HEK293 (cell line): ENCODE results near the gene SLC15A4.

ENCODE experiments used
- BCL11A ChIP-seq: fragments of 450-650 bp; formaldehyde crosslinking; IDR thresholded peaks from 2 replicates; pipeline ENCODE4 v1.5.1; 2016; ENCODE audit warnings: low read depth, missing biosample characterization, missing genetic modification characterization
- ZNF274 ChIP-seq, 2 experiments: fragments of 200-500 bp in 1 of 2; fragments of 450-650 bp in 1 of 2; sonication (Bioruptor generic) in 1 of 2; formaldehyde crosslinking in 1 of 2; IDR thresholded peaks; 2 replicates each; pipeline versions ENCODE4 v1.5.1 to v1.6.1; 2014 to 2016; ENCODE audit warnings: borderline replicate concordance in 1 of 2, inconsistent platforms in 1 of 2, low read length in 1 of 2, missing biosample characterization in 1 of 2, missing genetic modification characterization in 1 of 2
- ZNF514 ChIP-seq: fragments of 450-650 bp; formaldehyde crosslinking; IDR thresholded peaks from 2 replicates; pipeline ENCODE4 v1.5.1; 2016; ENCODE audit warnings: missing biosample characterization, missing genetic modification characterization
- ZNF830 ChIP-seq: fragments of 450-650 bp; IDR thresholded peaks from 2 replicates; pipeline ENCODE4 v1.5.0; 2018; ENCODE audit warnings: missing biosample characterization, missing genetic modification characterization, low read depth, mild to moderate bottlenecking, moderate library complexity
- TF ChIP-seq, protein P1 (sequence below): fragments of 450-650 bp; formaldehyde crosslinking; IDR thresholded peaks from 2 replicates; pipeline ENCODE4 v1.5.1; 2016; ENCODE audit warnings: missing biosample characterization, missing genetic modification characterization
- TF ChIP-seq, protein P2 (sequence below): fragments of 450-650 bp; formaldehyde crosslinking; IDR thresholded peaks from 2 replicates; pipeline ENCODE4 v1.5.1; 2017; ENCODE audit warnings: missing biosample characterization, missing genetic modification characterization
- TF ChIP-seq, protein P3 (sequence below): fragments of 450-650 bp; formaldehyde crosslinking; IDR thresholded peaks from 2 replicates; pipeline ENCODE4 v1.5.1; 2016; ENCODE audit warnings: missing biosample characterization, missing genetic modification characterization
- TF ChIP-seq, protein P4 (sequence below): fragments of 450-650 bp; formaldehyde crosslinking; IDR thresholded peaks from 2 replicates; pipeline ENCODE4 v1.5.1; 2016; ENCODE audit warnings: missing biosample characterization, missing genetic modification characterization
- TF ChIP-seq, protein P5 (sequence below): fragments of 450-650 bp; formaldehyde crosslinking; IDR thresholded peaks from 2 replicates; pipeline ENCODE4 v1.5.1; 2016; ENCODE audit warnings: missing biosample characterization, missing genetic modification characterization, low read depth
- TF ChIP-seq, protein P6 (sequence below): fragments of 450-650 bp; IDR thresholded peaks from 2 replicates; pipeline ENCODE4 v1.5.1; 2018; ENCODE audit warnings: missing biosample characterization, mild to moderate bottlenecking, missing genetic modification characterization

DNA sequence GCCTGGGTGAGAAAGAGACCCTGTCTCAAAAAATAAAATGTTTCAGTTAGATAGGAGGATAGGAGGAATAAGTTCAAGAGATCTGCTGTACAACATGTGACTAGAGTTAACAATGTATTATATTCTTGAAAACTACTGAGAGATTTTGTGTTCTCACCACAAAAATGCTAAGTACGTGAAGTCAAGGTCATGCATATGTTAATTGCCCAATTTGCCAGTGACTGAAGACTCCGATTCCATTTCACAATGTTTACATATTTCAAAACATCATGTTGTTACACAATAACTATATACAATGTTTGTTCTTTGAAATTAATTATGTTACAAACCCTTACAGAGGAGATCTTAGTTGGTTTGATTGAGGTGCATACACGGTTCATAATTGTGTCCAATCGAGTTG, 52.1 kb downstream of the SLC15A4 start:
- TF ChIP-seq, protein P1, sequence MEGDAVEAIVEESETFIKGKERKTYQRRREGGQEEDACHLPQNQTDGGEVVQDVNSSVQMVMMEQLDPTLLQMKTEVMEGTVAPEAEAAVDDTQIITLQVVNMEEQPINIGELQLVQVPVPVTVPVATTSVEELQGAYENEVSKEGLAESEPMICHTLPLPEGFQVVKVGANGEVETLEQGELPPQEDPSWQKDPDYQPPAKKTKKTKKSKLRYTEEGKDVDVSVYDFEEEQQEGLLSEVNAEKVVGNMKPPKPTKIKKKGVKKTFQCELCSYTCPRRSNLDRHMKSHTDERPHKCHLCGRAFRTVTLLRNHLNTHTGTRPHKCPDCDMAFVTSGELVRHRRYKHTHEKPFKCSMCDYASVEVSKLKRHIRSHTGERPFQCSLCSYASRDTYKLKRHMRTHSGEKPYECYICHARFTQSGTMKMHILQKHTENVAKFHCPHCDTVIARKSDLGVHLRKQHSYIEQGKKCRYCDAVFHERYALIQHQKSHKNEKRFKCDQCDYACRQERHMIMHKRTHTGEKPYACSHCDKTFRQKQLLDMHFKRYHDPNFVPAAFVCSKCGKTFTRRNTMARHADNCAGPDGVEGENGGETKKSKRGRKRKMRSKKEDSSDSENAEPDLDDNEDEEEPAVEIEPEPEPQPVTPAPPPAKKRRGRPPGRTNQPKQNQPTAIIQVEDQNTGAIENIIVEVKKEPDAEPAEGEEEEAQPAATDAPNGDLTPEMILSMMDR (tag by site-specific recombination), result no peak
- no peak for TF ChIP-seq ZNF274 (IDR thresholded peaks at IDR 0.05; ENCODE audit: low read length)
- no peak for TF ChIP-seq ZNF274 (tag by site-specific recombination; IDR thresholded peaks at IDR 0.05; ENCODE audit: borderline replicate concordance)
- TF ChIP-seq, protein P2, sequence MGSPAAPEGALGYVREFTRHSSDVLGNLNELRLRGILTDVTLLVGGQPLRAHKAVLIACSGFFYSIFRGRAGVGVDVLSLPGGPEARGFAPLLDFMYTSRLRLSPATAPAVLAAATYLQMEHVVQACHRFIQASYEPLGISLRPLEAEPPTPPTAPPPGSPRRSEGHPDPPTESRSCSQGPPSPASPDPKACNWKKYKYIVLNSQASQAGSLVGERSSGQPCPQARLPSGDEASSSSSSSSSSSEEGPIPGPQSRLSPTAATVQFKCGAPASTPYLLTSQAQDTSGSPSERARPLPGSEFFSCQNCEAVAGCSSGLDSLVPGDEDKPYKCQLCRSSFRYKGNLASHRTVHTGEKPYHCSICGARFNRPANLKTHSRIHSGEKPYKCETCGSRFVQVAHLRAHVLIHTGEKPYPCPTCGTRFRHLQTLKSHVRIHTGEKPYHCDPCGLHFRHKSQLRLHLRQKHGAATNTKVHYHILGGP, result no peak
- TF ChIP-seq ZNF514, result no peak
- TF ChIP-seq ZNF830 (tag by site-specific recombination), result no peak
- TF ChIP-seq, protein P3, sequence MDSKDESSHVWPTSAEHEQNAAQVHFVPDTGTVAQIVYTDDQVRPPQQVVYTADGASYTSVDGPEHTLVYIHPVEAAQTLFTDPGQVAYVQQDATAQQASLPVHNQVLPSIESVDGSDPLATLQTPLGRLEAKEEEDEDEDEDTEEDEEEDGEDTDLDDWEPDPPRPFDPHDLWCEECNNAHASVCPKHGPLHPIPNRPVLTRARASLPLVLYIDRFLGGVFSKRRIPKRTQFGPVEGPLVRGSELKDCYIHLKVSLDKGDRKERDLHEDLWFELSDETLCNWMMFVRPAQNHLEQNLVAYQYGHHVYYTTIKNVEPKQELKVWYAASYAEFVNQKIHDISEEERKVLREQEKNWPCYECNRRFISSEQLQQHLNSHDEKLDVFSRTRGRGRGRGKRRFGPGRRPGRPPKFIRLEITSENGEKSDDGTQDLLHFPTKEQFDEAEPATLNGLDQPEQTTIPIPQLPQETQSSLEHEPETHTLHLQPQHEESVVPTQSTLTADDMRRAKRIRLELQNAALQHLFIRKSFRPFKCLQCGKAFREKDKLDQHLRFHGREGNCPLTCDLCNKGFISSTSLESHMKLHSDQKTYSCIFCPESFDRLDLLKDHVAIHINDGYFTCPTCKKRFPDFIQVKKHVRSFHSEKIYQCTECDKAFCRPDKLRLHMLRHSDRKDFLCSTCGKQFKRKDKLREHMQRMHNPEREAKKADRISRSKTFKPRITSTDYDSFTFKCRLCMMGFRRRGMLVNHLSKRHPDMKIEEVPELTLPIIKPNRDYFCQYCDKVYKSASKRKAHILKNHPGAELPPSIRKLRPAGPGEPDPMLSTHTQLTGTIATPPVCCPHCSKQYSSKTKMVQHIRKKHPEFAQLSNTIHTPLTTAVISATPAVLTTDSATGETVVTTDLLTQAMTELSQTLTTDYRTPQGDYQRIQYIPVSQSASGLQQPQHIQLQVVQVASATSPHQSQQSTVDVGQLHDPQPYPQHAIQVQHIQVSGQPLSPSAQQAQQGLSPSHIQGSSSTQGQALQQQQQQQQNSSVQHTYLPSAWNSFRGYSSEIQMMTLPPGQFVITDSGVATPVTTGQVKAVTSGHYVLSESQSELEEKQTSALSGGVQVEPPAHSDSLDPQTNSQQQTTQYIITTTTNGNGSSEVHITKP (tag by site-specific recombination), result no peak
- TF ChIP-seq, protein P4, sequence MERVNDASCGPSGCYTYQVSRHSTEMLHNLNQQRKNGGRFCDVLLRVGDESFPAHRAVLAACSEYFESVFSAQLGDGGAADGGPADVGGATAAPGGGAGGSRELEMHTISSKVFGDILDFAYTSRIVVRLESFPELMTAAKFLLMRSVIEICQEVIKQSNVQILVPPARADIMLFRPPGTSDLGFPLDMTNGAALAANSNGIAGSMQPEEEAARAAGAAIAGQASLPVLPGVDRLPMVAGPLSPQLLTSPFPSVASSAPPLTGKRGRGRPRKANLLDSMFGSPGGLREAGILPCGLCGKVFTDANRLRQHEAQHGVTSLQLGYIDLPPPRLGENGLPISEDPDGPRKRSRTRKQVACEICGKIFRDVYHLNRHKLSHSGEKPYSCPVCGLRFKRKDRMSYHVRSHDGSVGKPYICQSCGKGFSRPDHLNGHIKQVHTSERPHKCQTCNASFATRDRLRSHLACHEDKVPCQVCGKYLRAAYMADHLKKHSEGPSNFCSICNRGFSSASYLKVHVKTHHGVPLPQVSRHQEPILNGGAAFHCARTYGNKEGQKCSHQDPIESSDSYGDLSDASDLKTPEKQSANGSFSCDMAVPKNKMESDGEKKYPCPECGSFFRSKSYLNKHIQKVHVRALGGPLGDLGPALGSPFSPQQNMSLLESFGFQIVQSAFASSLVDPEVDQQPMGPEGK (tag by site-specific recombination), result no peak
- no peak for TF ChIP-seq BCL11A (tag by site-specific recombination)
- TF ChIP-seq, protein P5, sequence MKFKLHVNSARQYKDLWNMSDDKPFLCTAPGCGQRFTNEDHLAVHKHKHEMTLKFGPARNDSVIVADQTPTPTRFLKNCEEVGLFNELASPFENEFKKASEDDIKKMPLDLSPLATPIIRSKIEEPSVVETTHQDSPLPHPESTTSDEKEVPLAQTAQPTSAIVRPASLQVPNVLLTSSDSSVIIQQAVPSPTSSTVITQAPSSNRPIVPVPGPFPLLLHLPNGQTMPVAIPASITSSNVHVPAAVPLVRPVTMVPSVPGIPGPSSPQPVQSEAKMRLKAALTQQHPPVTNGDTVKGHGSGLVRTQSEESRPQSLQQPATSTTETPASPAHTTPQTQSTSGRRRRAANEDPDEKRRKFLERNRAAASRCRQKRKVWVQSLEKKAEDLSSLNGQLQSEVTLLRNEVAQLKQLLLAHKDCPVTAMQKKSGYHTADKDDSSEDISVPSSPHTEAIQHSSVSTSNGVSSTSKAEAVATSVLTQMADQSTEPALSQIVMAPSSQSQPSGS (tag by site-specific recombination), result no peak
- TF ChIP-seq, protein P6, sequence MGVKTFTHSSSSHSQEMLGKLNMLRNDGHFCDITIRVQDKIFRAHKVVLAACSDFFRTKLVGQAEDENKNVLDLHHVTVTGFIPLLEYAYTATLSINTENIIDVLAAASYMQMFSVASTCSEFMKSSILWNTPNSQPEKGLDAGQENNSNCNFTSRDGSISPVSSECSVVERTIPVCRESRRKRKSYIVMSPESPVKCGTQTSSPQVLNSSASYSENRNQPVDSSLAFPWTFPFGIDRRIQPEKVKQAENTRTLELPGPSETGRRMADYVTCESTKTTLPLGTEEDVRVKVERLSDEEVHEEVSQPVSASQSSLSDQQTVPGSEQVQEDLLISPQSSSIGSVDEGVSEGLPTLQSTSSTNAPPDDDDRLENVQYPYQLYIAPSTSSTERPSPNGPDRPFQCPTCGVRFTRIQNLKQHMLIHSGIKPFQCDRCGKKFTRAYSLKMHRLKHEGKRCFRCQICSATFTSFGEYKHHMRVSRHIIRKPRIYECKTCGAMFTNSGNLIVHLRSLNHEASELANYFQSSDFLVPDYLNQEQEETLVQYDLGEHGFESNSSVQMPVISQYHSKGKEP (tag by site-specific recombination), result no peak
